ENCODE data around the gene CD22.
A peak's percentile ranks its signal among the peaks of the same experiment; 100 is the strongest.

Gene CD22

GRCh38 chr19:35315883-35316282, 13.1 kb upstream of the CD22 start:
- DNase-seq, result no peak

GRCh38 chr19:35316560-35316959, 12.4 kb upstream of the CD22 start:
- no peak for DNase-seq

DNA sequence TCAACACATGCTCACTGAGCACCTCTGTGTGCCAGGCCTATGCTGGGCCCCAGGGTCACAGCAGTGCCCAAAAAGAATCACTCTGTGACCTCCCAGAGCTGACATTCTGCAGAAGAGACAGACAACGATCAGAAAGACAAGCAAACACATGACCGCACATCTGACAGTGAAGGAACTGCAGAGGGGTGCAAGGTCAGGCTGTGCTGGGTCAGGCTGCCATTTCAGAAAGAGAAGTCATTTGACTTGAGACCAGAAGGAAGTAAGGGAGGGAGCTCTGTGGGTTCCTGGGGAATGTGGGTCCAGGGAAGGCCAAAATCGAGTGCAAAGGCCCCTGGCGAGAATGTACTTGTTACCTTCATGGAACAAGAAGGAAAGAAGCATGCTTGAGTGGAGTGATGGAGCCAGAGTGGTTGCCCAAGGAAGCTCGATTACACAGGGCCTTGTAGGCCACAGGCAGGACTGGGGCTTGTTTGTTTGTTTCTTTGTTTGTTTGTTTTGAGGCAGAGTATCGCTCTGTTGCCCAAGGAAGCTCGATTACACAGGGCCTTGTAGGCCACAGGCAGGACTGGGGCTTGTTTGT, 11.4 kb upstream of the CD22 start:
- DNase-seq, result no peak

- peak in 1 of 2 donors; percentile 57 for DNase-seq
Observed at GRCh38 chr19:35318679-35319448, 10.1 kb upstream of the CD22 start.

- DNase-seq, result peak; percentile 22 to 27
Observed at GRCh38 chr19:35320065-35320713, 8.8 kb upstream of the CD22 start.

- no peak for DNase-seq
Observed at GRCh38 chr19:35321291-35321690, 7.7 kb upstream of the CD22 start.

DNA sequence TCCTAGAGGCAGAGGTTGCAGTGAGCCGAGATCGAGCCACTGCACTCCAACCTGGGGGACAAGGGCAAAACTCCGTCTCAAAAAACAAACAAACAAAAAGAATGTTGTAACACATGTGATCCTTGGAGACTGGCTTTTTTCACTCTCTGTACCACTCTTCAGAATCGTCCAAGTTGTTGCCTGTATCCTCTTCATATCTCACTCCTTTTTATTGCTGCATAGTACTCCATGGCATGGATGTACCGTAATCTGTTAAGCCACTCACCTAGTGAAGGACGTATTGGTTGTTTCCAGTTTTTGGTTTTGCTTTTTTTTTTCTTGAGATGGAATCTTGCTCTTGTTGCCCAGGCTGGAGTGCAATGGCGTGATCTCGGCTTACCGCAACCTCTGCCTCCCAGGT, 7.0 kb upstream of the CD22 start:
- no peak for DNase-seq

DNA sequence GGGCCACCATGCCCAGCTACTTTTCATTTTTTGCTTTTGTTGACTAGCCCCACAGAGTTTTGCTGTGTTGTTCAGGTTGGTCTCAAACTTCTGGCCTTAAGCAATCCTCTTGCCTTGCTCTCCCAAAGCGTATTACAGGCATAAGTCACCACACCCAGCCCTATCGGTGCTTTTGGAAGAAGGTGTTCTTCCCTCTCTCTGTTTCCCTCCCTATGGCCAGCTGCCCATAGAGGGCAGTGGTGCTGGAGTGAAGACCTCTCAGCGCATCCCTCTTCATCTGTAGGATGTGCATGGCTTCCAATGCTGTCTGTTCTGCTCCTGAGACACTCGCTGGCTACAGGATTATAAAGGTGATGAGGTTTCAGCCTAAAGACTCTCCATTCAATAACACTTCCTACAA, 1.3 kb upstream of the CD22 start:
- no peak for DNase-seq

DNA sequence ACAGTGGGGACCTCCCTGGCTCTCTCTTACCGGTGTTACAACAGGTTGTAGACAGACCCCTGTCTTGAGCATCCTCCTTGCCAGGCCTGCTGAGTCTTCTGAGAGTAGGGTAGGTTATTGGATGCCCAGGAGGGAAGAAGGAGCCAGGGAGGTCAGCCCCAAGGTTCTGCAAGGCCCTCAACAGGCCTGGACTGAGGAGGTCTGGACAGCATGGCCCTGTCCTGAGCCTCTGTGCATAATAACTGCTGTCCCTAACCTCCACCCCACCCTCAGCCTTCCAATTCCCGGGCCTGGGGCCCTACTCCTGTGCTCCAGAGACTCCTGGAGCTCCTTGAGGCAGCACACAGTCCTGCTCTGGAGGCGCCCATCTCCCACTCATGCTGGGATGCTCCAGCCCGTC, 336 bp downstream of the CD22 start:
- DNase-seq, result no peak

GRCh38 chr19:35330475-35330874, 1.5 kb downstream of the CD22 start:
- DNase-seq, result no peak

GRCh38 chr19:35331551-35332214, 2.7 kb downstream of the CD22 start:
- DNase-seq, result no peak

DNA sequence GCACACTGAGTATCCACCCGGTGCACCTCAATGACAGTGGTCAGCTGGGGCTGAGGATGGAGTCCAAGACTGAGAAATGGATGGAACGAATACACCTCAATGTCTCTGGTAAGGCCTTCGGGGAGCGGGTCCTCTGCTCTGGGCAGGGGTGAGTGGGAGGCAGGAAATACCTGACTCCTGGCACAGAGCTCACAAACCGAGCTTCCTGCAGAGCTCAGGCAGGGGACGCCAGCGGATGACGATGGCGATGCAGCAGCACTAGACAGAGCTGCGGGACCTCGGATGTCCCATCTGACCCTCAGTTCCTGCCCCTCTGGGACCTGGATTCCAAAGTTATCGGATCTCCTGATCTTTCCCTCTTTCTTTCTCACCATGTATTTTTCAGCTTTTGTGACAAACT, 3.8 kb downstream of the CD22 start:
- DNase-seq, result no peak

DNA sequence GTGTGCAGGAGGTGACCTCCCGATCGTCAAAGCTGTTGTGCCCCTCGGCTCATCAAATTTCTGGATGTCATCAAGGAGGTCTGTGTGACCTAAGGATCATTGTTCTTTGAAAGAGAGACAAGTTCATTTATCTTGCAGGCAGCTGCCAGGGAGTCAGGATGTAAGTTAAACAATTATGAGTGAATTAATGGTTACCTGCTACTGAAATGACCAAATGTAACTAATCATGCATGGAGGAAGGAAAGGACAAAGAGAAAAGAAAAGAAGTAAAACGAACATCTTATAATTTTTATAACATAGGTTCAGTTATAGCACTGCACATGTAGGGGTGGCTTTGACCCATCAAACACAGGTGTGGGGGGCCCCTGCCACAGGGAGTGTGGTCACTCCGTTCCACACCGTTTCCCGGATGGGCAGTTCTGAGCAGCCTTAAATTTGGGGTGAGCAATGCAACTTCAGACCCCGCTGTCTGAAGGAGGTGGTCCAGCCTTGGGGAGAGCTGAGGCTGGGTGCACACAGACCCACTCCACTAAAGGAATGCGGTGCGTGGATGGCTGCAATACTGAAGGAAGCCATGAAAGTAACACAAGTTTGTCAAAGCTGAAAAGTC, 5.3 kb downstream of the CD22 start:
- DNase-seq, result no peak

- no peak for DNase-seq
Observed at GRCh38 chr19:35336166-35336955, 7.4 kb downstream of the CD22 start.

DNA sequence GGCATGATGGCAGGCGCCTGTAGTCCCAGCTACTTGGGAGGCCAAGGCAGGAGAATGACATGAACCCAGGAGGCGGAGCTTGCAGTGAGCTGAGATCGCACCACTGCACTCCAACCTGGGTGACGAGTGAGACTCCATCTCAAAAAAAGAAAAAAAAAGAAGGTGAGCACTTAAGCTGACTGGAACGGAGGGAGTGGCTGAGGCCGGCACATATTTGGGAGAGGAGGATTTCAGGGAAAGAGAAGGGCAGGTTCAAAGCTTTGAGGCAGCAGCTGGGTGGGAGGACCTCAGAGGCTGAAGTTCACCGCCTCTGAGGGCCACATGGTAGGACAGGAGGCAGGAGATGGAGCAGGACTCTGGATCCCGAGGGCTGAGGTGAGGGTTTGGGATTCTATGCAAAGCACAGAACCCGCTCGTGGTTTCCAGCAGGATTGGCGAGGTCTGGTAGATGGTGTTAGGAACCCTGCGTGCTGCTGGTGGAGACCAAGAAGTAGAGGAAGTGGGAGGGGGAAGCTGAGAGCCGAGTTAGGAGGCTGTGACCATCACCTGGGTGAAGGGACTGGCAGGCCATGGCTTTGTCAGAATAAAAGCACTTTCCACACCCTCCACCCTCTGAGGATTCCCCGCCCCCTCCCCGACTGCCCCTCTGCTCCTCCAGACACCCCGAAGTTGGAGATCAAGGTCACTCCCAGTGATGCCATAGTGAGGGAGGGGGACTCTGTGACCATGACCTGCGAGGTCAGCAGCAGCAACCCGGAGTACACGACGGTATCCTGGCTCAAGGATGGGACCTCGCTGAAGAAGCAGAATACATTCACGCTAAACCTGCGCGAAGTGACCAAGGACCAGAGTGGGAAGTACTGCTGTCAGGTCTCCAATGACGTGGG, 8.4 kb downstream of the CD22 start:
- no peak for DNase-seq

GRCh38 chr19:35337984-35338296, 9.0 kb downstream of the CD22 start:
- DNase-seq, result no peak

DNA sequence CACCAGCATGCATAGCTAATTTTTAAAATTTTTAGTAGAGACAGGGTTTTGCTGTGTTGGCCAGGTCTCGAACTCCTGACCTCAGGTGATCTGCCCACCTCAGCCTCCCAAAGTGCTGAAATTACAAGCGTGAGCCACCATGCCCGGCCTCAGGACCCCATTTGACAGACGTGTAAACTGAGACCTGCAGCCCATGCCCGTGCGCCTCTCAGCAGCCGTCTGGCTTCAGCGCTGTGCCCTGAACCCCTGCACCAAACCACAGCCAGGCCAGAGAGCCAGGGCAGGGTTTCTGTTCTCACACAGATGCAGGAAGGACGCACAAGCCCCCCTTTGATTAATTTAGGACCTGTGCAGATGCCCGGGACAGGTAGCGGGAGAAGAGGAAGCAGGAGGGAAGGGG, 11.4 kb downstream of the CD22 start:
- DNase-seq, result no peak

- DNase-seq, result no peak
Observed at GRCh38 chr19:35341006-35341405, 12.0 kb downstream of the CD22 start.

DNA sequence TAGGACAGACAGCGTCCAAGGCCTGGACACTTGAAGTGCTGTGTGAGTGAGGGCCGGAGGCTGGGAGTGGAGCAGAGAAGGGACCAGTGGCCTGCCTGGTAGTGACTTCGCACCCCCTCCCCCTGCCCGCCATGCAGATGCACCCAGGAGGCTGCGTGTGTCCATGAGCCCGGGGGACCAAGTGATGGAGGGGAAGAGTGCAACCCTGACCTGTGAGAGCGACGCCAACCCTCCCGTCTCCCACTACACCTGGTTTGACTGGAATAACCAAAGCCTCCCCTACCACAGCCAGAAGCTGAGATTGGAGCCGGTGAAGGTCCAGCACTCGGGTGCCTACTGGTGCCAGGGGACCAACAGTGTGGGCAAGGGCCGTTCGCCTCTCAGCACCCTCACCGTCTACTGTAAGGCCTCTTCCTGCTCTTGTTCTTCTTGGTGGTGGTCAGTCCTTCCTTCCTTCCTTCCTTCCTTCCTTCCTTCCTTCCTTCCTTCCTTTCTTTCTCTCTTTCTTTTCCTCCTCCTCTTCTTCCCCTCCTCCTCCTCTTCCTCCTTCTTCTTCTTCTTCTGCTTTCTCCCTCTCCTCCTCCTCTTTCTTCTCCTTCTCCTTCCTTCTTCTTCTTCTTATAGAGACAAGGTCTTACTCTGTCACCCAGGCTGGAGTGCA, 12.7 kb downstream of the CD22 start:
- no peak for DNase-seq

GRCh38 chr19:35342430-35342829, 13.4 kb downstream of the CD22 start:
- DNase-seq, result no peak

DNA sequence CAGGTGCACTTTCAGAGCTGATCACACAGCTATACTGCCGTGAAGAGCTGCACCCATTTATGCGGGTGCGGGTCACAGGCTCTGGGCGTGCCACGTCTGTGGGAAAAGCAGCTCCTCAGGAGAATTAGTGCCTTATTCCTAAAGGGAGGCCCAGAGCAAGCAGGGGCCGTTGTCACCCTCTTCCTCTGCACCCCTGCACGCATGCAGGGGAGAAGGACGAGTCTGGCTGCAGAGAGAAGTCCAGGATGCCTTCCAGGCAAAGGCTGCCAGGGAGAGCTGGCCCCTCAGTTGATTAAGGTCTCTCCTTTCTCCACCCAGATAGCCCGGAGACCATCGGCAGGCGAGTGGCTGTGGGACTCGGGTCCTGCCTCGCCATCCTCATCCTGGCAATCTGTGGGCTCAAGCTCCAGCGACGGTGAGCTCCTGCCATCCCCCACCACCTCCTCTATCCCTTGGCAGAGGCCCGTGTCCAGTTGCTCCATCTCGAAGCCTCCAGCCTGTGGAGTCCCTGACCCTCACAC, 15.6 kb downstream of the CD22 start:
- no peak for DNase-seq
